Mammary epithelial cell (primary cell): ENCODE measurements around the gene ZNF524.

Experiments used
- EZH2 ChIP-seq: IDR thresholded peaks from 2 replicates; pipeline ENCODE4 v1.6.1; 2012; ENCODE audit warnings: low read length, inconsistent platforms, borderline replicate concordance
- TF ChIP-seq, protein P1 (sequence below), 2 donors: IDR thresholded peaks in 1 of 2; conservative IDR thresholded peaks in 1 of 2; 2 replicates each; pipeline ENCODE4 v1.5.1; 2011 to 2012; ENCODE audit warnings: inconsistent platforms in 2 of 2, low read length in 2 of 2, mild to moderate bottlenecking in 2 of 2, control low read depth in 1 of 2, low read depth in 1 of 2; ENCODE audit not compliant: insufficient read depth in 1 of 2; ENCODE audit errors: extremely low read depth in 1 of 2

GRCh38 chr19:55580628-55581144 lies 19.4 kb upstream of the ZNF524 start, which contains the start of gene ZNF579:
- TF ChIP-seq, protein P1, sequence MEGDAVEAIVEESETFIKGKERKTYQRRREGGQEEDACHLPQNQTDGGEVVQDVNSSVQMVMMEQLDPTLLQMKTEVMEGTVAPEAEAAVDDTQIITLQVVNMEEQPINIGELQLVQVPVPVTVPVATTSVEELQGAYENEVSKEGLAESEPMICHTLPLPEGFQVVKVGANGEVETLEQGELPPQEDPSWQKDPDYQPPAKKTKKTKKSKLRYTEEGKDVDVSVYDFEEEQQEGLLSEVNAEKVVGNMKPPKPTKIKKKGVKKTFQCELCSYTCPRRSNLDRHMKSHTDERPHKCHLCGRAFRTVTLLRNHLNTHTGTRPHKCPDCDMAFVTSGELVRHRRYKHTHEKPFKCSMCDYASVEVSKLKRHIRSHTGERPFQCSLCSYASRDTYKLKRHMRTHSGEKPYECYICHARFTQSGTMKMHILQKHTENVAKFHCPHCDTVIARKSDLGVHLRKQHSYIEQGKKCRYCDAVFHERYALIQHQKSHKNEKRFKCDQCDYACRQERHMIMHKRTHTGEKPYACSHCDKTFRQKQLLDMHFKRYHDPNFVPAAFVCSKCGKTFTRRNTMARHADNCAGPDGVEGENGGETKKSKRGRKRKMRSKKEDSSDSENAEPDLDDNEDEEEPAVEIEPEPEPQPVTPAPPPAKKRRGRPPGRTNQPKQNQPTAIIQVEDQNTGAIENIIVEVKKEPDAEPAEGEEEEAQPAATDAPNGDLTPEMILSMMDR (conservative IDR thresholded peaks at IDR 0.05 in 1 of 2, IDR thresholded peaks at IDR 0.05 in 1 of 2; ENCODE audit: extremely low read depth in 1 of 2, insufficient read depth in 1 of 2, low read depth in 1 of 2, low read length in 2 of 2), result no peak
- no peak for TF ChIP-seq EZH2
